Urinary bladder (tissue), 4 donors: ENCODE data around the gene POFUT2. TPM values are rescaled to one million over a fixed set of nuclear protein-coding genes. Genes with fewer than 3 reads are reported as not detected.
A peak's percentile ranks its signal among the peaks of the same experiment; 100 is the strongest.

ENCODE experiments used
- DNase-seq: peaks from one replicate; pipeline ENCODE4 v3.0.0-alpha.2; 2015; ENCODE audit errors: extremely low spot score
- H3K27ac ChIP-seq: one replicate; pipeline ENCODE4 v1.5.1; 2013; ENCODE audit warnings: low read depth, mild to moderate bottlenecking, moderate library complexity
- H3K36me3 ChIP-seq: one replicate; pipeline ENCODE4 v1.6.1; 2013; ENCODE audit warnings: mild to moderate bottlenecking, moderate library complexity; ENCODE audit not compliant: insufficient read depth
- H3K4me1 ChIP-seq: one replicate; pipeline ENCODE4 v1.6.1; 2013; ENCODE audit warnings: mild to moderate bottlenecking, moderate library complexity; ENCODE audit not compliant: insufficient read depth
- H3K4me3 ChIP-seq: one replicate; pipeline ENCODE4 v1.5.1; 2013; ENCODE audit warnings: low read depth, low read length
- WGBS: extraction: QIAGEN DNeasy Blood & Tissue Kit; methylation state at CpG from one replicate; pipeline ENCODE4 v1.1.7; 2013; 5-methylcytosine and 5-hydroxymethylcytosine counted together
- polyA plus RNA-seq: library from polyadenylated mRNA; stranded (reverse); fragments of 200-250 nt; gene quantifications from one replicate; pipeline ENCODE4 v1.2.3, GENCODE V29; 2013
- total RNA-seq: library from RNA; depleted of rRNA; stranded (reverse); fragments of >200 nt; gene quantifications from one replicate; pipeline ENCODE4 v1.2.3, GENCODE V29; 2014
- donor health status: healthy with polysubstance abuse.
- donor health status: healthy.

POFUT2 gene
- total and polyA plus RNA-seq, 2 donors = 26.3 to 36.3 TPM

- H3K27ac ChIP-seq = no peak overlapping the region
- H3K4me1 ChIP-seq = peaks cover 1% of the 10 kb centered on the region
- no peak for DNase-seq
- no peaks in the 10 kb centered on the region for H3K36me3 ChIP-seq
- no peak overlapping the region for H3K4me3 ChIP-seq
- 94% methylated on average over 20 of the region's 20 CpGs for WGBS
These were observed 13.9 kb upstream of the POFUT2 start for GRCh38 chr21:45301521-45302081.

DNA sequence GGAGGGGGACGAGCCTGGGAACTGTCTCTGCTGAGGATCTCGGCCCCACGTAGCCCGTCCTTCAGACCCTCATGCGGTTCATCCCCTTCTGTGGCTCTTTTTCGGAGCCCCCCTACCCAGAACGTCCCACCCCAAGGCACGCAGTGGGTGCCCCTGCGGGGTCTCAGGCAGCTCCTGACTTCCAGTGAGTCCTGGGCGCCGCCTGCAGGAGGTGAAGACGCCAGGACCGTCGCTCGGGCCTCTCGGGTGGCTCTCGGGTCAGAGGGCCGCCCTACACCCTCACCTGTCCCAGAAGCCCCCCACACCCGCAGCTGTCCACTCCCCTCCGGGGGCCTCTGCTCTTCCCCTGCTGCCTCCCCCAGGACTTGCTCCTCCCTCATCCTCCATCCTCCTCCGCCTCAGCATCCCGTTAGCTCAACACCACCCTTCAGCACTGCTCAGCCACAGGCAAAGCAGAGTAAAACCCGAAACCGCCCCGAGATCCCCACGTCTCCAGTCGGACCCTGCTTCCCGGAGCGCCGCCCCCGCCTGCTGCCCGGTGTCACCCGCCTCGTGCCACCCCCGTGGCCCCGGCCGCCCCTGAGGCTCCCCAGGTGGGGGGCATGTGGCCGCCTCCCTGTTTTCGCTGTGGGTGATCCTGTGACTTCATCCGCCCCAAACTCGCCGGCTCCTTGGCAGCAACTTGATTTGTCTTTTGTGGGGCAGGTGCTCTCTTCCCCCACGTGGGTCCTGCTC, 13.3 kb upstream of the POFUT2 start:
- Histone ChIP-seq H3K36me3 (no peaks in the 10 kb centered on the region), H3K27ac (no peak overlapping the region), H3K4me1 (peaks cover 1% of the 10 kb centered on the region), H3K4me3 (no peak overlapping the region)
- 90% methylated on average over 43 of the region's 43 CpGs for WGBS
- no peak for DNase-seq

GRCh38 chr21:45299864-45300785, 12.4 kb upstream of the POFUT2 start:
- Histone ChIP-seq H3K4me1 (peaks cover 1% of the 10 kb centered on the region), H3K4me3 (no peak overlapping the region), H3K36me3 (no peaks in the 10 kb centered on the region), H3K27ac (no peak overlapping the region)
- 82% methylated on average over 34 of the region's 34 CpGs for WGBS
- DNase-seq = no peak

DNA sequence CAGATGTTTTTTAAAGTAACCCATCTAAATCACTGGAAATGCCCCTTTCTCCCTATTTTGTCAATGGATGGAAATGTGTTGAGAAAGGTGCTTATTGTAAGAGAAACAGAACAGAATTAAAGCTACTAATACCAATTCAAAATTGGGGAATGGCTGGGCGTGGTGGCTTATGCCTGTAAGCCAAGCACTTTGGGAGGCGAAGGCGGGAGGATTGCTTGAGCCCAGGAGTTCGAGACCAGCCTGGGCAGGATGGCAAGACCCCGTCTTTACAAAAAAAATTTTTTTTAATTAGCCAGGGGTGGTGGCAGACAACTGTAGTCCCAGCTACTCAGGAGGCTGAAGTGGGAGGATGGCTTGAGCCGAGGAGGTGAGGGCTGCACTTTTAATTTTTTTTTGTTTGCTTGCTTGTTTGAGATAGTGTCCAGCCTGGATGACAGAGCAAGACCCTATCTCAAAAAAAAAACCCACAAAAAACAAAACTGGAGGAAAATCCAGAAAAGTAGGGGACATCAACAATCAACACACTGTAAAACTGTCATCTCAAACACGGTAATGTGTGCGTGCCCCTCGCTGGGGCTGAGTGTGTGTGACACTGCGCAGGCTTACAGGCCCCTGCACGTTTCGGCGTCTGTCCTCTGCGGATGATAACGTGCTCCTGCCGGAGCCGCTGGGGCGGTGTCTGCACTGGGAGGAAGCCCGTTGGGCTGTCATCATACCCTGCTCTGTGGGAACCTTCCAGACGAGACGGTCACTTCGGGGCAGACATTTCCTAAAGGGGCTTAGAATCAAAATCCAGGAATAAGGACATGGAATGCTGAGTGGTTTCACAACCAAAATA, 11.6 kb upstream of the POFUT2 start:
- Histone ChIP-seq H3K36me3 (no peaks in the 10 kb centered on the region), H3K4me1 (peaks cover 1% of the 10 kb centered on the region), H3K27ac (no peak overlapping the region), H3K4me3 (no peak overlapping the region)
- DNase-seq = no peak
- 76% methylated on average over 22 of the region's 22 CpGs for WGBS

GRCh38 chr21:45297869-45298268, 10.2 kb upstream of the POFUT2 start:
- Histone ChIP-seq H3K4me1 (peaks cover 1% of the 10 kb centered on the region), H3K27ac (no peak overlapping the region), H3K4me3 (no peak overlapping the region), H3K36me3 (no peaks in the 10 kb centered on the region)
- DNase-seq = no peak
- 94% methylated on average over 4 of the region's 4 CpGs for WGBS

DNA sequence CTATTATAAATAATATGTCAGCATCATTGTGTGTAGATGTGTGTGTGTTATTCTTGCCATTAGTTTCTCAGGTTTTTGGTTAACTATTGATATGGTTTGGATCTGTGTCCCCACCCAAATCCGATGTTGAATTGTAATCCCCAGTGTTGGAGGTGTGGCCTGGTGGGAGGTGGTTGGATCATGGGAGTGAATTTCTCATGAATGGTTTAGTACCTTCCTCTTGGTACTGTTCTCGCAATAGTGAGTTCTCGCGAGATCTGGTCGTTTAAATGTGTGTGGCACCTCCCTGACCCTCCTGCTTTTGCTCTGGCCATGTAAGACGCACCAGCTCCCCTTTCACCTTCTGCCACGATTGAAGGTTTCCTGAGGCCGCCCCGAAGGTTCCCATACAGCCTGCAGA, 9.6 kb upstream of the POFUT2 start:
- H3K4me1 ChIP-seq = peaks cover 1% of the 10 kb centered on the region
- H3K27ac ChIP-seq = no peak overlapping the region
- no peaks in the 10 kb centered on the region for H3K36me3 ChIP-seq
- no peak for DNase-seq
- no peak overlapping the region for H3K4me3 ChIP-seq
- 92% methylated on average over 9 of the region's 9 CpGs for WGBS

DNA sequence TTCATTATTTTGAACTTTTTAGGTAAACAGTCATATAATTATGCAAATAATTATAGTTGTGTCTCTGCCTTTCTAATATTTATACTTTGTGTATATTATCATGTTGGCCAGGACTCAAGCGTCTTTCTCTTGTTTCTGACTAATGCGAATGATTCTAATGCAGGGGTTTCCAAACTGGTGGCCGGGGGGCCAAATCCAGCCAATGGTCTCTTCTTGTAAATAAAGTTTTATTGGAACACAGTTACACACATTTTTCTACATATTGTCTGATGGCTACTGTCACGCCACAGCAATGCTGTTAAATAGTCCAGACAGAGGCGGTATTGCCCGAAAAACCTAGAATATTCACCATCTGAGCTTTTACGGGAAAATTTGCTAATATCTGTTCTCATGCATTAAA, 8.9 kb upstream of the POFUT2 start:
- WGBS = 91% methylated on average over 7 of the region's 7 CpGs
- Histone ChIP-seq H3K4me1 (peaks cover 1% of the 10 kb centered on the region), H3K36me3 (no peaks in the 10 kb centered on the region), H3K4me3 (no peak overlapping the region), H3K27ac (no peak overlapping the region)
- DNase-seq = no peak

DNA sequence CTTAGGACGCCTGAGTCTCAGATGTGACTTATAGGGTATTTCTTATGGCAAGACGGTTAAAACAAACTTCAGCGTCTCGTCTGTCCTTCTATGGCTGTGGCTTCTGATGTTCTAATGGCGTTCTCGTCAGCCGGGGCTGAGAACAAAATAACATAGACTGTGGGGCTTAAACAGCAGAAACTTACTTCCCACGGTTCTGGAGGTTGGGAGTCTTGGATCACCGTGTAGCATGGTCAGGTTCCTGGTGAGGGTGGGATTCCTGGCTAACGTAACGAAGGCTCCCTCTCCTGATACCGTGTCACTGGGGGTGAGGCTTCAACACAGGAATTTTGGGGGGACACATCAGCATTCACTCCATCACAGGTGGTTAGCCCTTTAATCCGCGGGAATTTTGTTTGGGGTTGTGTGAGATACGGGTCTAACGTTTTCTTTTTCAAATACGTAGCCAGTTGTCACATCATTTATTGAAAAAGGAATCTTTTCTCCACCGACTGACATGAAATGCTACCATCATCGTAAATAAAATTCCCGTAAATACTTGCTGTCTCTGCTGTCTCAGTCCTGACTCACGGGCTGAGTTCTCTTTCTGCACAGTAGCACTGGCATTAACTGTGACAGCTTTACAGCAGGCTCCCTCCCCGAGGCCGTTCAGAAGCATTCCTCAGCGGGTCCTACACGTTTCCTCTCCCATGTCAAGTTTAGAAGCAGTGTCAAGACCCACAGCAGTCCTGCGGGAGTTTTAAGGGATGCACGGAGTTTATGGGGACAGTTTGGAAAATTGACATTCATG, 8.1 kb upstream of the POFUT2 start:
- H3K4me1 ChIP-seq = peaks cover 1% of the 10 kb centered on the region
- 60% methylated on average over 27 of the region's 27 CpGs for WGBS

GRCh38 chr21:45294509-45295291, 7.0 kb upstream of the POFUT2 start:
- no peaks in the 10 kb centered on the region for H3K36me3 ChIP-seq
- no peak overlapping the region for H3K4me3 ChIP-seq
- peak; percentile 65 for DNase-seq
- WGBS = 23% methylated on average over 40 of the region's 40 CpGs
- peak overlapping the region; percentile 88 for H3K27ac ChIP-seq
- H3K4me1 ChIP-seq = peaks cover 1% of the 10 kb centered on the region

More for the DNA sequence above, 8.1 kb upstream of the POFUT2 start:
- peak overlapping the region; percentile 54 for H3K27ac ChIP-seq
- no peak overlapping the region for H3K4me3 ChIP-seq
- no peak for DNase-seq
- H3K36me3 ChIP-seq = no peaks in the 10 kb centered on the region

DNA sequence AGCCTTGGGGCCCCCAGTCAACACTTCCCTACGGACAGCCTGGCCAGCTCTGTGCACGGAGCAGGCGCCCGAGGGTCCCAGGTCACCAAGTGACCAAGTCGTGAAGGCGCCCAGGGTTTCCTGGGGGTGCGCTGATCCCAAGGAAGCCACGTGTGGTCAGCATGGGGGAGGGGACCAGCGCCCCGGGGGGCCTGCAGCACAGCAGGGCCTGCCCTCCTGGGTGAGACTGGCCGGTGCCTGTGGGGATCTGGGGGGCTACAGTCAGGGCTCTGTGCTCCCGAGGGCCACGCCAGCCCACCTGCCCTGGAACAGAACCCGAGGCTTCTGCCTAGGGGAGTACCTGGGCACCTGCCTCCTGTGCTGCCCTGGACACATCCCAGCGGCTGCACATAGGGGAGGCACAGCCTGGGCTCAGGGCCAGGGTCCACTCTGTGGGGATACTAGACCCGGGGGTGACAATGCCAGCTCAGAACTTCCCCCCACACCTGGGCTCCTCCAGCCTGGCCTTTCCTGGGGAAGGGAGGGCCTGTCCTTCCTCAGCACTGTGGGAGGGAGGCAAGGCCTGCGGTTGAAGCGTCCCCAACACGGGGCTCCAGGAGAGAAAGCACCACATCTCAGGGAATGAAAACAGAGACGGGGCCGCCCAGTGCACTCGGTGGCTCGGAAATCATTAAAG, 6.2 kb upstream of the POFUT2 start:
- 69% methylated on average over 23 of the region's 23 CpGs for WGBS
- peak overlapping the region; percentile 88 for H3K27ac ChIP-seq
- no peaks in the 10 kb centered on the region for H3K36me3 ChIP-seq
- DNase-seq = no peak
- H3K4me1 ChIP-seq = no peaks in the 10 kb centered on the region
- no peak overlapping the region for H3K4me3 ChIP-seq

DNA sequence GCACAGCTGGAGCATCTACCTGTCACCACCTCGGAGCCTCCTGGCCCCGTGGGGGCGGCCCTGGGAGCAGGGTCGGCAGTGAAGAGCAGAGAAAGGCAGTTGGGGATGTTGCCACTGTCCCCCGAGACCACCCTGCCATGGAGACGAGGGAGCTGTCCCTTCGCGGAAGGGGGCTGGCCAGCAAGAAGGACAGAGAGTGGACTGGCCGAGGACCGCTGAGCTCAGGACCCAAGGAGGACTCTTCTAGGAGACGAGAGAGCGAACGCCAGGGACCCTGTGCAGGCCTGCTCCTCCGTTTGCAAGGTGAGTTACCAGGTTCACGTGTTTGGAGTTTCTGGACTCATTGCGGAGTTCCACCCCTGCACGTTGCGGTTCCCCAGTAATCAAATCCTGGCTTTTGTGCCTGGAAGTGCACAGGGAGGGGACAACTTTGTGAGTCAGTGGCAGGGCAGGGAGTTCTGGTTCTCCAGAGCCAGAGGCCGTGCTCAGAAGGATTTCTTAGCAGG, 5.6 kb upstream of the POFUT2 start:
- H3K36me3 ChIP-seq = no peaks in the 10 kb centered on the region
- no peaks in the 10 kb centered on the region for H3K4me1 ChIP-seq
- H3K4me3 ChIP-seq = no peak overlapping the region
- WGBS = 77% methylated on average over 19 of the region's 19 CpGs
- DNase-seq = no peak
- H3K27ac ChIP-seq = peak overlapping the region; percentile 88
